ENCODE measurements around the gene MAP3K4.

- TF ChIP-seq CTCF (IDR thresholded peaks at IDR 0.05), result peak in 2 of 3 donors; percentile 22
- no peak for TF ChIP-seq POLR2A (IDR thresholded peaks at IDR 0.05)
Measured at GRCh38 chr6:160992061-160992979, 751 bp downstream of the MAP3K4 start.

Measured in breast epithelium (tissue), 3 donors.